Endothelial cell (in vitro differentiated cells): Measurements from ENCODE around the gene CRAMP1. TPM values are rescaled to one million over a fixed set of nuclear protein-coding genes. Genes with fewer than 3 reads are reported as not detected.

Source experiments
- DNase-seq: peaks from one replicate; pipeline ENCODE4 v3.0.0; 2021; ENCODE audit warnings: low spot score
- H3K27ac Mint-ChIP-seq: one replicate; pipeline ENCODE4 v1.8.0; 2021; ENCODE audit warnings: mixed read lengths, inconsistent platforms; ENCODE audit not compliant: unreplicated experiment
- H3K27me3 Mint-ChIP-seq: one replicate; pipeline ENCODE4 v1.8.0; 2021; ENCODE audit warnings: mild to moderate bottlenecking, moderate library complexity, mixed read lengths, inconsistent platforms; ENCODE audit not compliant: unreplicated experiment
- H3K36me3 Mint-ChIP-seq: one replicate; pipeline ENCODE4 v1.8.0; 2021; ENCODE audit warnings: mild to moderate bottlenecking, low read depth, mixed read lengths, inconsistent platforms; ENCODE audit not compliant: unreplicated experiment
- H3K4me1 Mint-ChIP-seq: one replicate; pipeline ENCODE4 v1.8.0; 2021; ENCODE audit warnings: mild to moderate bottlenecking, mixed read lengths, inconsistent platforms; ENCODE audit not compliant: unreplicated experiment
- H3K4me3 Mint-ChIP-seq: one replicate; pipeline ENCODE4 v1.8.0; 2021; ENCODE audit warnings: mild to moderate bottlenecking, mixed read lengths, inconsistent platforms; ENCODE audit not compliant: unreplicated experiment
- H3K9me3 Mint-ChIP-seq: one replicate; pipeline ENCODE4 v1.8.0; 2021; ENCODE audit warnings: mixed read lengths, inconsistent platforms; ENCODE audit not compliant: unreplicated experiment
- CTCF ChIP-seq: fragments of 200-600 bp; sonication (generic); IDR thresholded peaks from one replicate; pipeline ENCODE4 v1.5.0; 2021; ENCODE audit warnings: antibody characterized with exemption; ENCODE audit not compliant: unreplicated experiment
- total RNA-seq: library from RNA; stranded (reverse); fragmentation: NEBNext Ultra II Directional; extraction: Animal tissue kit (Norgen Biotek cat#: 25700); gene quantifications from one replicate; pipeline ENCODE4 v1.2.1, GENCODE V29; 2021; ENCODE audit not compliant: unreplicated experiment

Gene CRAMP1
- total RNA-seq, 1 donor from 2014 or later = 46.8 TPM

GRCh38 chr16:1670371-1670770, 58.2 kb downstream of the CRAMP1 start:
- H3K27ac Mint-ChIP-seq = no peak overlapping the region
- no peak for DNase-seq
- H3K9me3 Mint-ChIP-seq = no peaks in the 10 kb centered on the region
- peaks cover 35% of the 10 kb centered on the region for H3K4me1 Mint-ChIP-seq
- H3K4me3 Mint-ChIP-seq = no peak overlapping the region
- H3K36me3 Mint-ChIP-seq = peaks cover 60% of the 10 kb centered on the region
- no peak for TF ChIP-seq CTCF
- peaks cover 15% of the 10 kb centered on the region for H3K27me3 Mint-ChIP-seq

- Mint-ChIP-seq H3K27me3 (peaks cover 16% of the 10 kb centered on the region), H3K27ac (no peak overlapping the region), H3K9me3 (no peaks in the 10 kb centered on the region), H3K4me3 (no peak overlapping the region), H3K4me1 (peaks cover 40% of the 10 kb centered on the region), H3K36me3 (peaks cover 62% of the 10 kb centered on the region)
- DNase-seq = no peak
- no peak for TF ChIP-seq CTCF
These were observed 58.7 kb downstream of the CRAMP1 start for GRCh38 chr16:1670866-1671265.

GRCh38 chr16:1673424-1674151, 61.4 kb downstream of the CRAMP1 start:
- Mint-ChIP-seq H3K9me3 (no peaks in the 10 kb centered on the region), H3K4me3 (peak overlapping the region; percentile 81), H3K27me3 (peaks cover 21% of the 10 kb centered on the region), H3K27ac (peak overlapping the region; percentile 74), H3K4me1 (peaks cover 57% of the 10 kb centered on the region), H3K36me3 (peaks cover 66% of the 10 kb centered on the region)
- TF ChIP-seq CTCF = no peak
- peak; percentile 46 for DNase-seq

GRCh38 chr16:1674306-1674705, 62.1 kb downstream of the CRAMP1 start:
- DNase-seq = no peak
- Mint-ChIP-seq H3K4me1 (peaks cover 62% of the 10 kb centered on the region), H3K36me3 (peaks cover 67% of the 10 kb centered on the region), H3K4me3 (no peak overlapping the region), H3K27ac (peak overlapping the region; percentile 48), H3K27me3 (peaks cover 22% of the 10 kb centered on the region), H3K9me3 (no peaks in the 10 kb centered on the region)
- no peak for TF ChIP-seq CTCF
